BE2C (cell line): ENCODE data around the gene KCNT1.
A peak's percentile ranks its signal among the peaks of the same experiment; 100 is the strongest.

Experiments
- DNase-seq: peaks from one replicate; pipeline ENCODE4 v3.0.0-alpha.2; 2020
- H3K27me3 ChIP-seq: fragments of 250-450 bp; sonication (Bioruptor Pico); 2 replicates; pipeline ENCODE4 v1.5.1; 2020; ENCODE audit warnings: mild to moderate bottlenecking
- H3K36me3 ChIP-seq: fragments of 250-450 bp; sonication (Bioruptor Pico); 2 replicates; pipeline ENCODE4 v1.5.1; 2020; ENCODE audit warnings: mild to moderate bottlenecking
- H3K4me1 ChIP-seq: fragments of 250-450 bp; sonication (Bioruptor Pico); 2 replicates; pipeline ENCODE4 v1.5.1; 2020
- H3K4me3 ChIP-seq: 2 replicates; pipeline ENCODE4 v1.5.1; 2011; ENCODE audit warnings: low read depth, low read length
- H3K9me3 ChIP-seq: fragments of 250-450 bp; sonication (Bioruptor Pico); 2 replicates; pipeline ENCODE4 v1.5.1; 2020
- CTCF ChIP-seq: IDR thresholded peaks from 2 replicates; pipeline ENCODE4 v1.5.1; 2012; ENCODE audit warnings: mild to moderate bottlenecking, low read depth, low read length

KCNT1 gene

DNA sequence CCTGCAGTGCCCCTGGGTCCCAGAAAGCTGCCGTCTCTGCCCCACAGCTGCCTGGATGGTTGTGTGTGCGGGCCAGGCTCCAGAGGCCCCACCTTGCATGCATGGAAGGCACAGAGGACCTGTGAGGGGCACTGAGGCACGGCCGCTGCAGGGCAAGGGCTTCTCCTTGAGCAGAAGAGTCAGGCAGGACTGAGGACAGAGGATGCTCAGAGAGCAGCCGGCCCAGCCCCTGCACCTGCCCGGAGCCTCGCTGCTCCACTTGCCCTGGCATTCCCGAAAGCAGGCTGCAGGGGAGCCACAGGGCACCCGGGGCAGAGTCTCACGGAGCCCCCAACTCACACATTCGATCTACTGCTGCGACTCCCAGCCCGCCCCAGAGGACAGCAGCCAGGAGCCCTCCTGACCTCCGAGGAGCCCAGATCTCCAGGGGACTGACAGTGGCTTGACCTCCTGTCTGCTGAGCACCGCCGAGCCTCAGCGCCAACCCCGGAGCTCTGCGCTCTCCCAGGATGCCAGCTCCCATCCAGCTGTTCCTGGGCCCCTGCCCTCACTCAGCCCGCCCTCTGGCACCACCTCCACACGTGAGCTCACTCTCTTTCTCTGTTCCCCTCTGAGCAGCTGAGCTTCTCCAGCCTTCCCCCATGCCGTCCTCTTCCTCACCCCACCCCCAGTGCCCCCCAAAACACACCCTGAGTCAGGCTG lies 95.0 kb downstream of the KCNT1 start:
- Histone ChIP-seq H3K27me3 (no peaks in the 10 kb centered on the region), H3K4me3 (no peak overlapping the region), H3K36me3 (no peaks in the 10 kb centered on the region), H3K4me1 (peaks cover 6% of the 10 kb centered on the region), H3K9me3 (no peaks in the 10 kb centered on the region)
- no peak for DNase-seq
- no peak for TF ChIP-seq CTCF

DNA sequence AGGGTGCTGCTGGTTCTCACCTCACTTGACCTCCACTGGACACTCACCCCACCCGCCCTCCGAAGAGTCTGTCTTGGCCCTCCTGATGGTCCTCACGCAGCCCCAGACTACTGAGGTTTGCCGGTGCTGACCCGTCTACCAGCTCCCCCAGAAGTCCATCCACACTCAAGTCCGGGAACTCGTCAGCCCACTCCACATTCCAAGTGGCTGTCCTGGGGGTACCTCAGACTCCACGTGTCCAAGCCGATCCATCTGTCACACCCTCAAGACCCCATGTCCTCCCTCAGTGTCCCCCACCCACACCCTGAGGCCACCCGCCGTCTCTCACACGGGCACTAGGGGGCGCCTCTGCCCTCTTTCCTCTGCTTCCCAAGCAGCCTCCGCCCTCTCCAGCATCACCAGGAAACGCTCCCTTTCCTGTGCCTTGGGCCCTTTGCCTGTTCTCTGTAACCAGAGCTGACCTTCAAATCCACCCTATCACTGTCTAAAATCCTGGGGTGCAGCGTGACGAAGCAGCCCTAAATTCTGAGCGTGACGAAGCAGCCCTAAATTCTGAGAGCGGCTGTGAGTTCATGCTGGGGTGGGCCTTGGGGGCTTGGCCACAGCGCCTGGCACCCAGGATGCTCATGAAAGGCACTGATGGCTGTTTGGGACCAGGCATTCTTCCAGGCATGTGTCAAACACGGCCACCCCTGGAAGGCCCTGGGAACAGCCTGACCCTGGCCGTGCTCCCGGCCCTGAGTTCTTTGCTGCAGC lies 95.7 kb downstream of the KCNT1 start:
- H3K4me1 ChIP-seq = peaks cover 6% of the 10 kb centered on the region; the same call in 1 of the 2 replicates
- no peaks in the 10 kb centered on the region for H3K36me3 ChIP-seq
- no peaks in the 10 kb centered on the region for H3K9me3 ChIP-seq
- peak; percentile 83 for DNase-seq
- H3K4me3 ChIP-seq = no peak overlapping the region
- peak; percentile 85 for TF ChIP-seq CTCF
- no peaks in the 10 kb centered on the region for H3K27me3 ChIP-seq

- H3K4me1 ChIP-seq = peaks cover 6% of the 10 kb centered on the region; the same call in 1 of the 2 replicates
- TF ChIP-seq CTCF = no peak
- no peak for DNase-seq
- no peaks in the 10 kb centered on the region for H3K27me3 ChIP-seq
- H3K9me3 ChIP-seq = no peaks in the 10 kb centered on the region
- no peaks in the 10 kb centered on the region for H3K36me3 ChIP-seq
- H3K4me3 ChIP-seq = no peak overlapping the region
These were observed 96.2 kb downstream of the KCNT1 start for GRCh38 chr9:135798263-135798585.

DNA sequence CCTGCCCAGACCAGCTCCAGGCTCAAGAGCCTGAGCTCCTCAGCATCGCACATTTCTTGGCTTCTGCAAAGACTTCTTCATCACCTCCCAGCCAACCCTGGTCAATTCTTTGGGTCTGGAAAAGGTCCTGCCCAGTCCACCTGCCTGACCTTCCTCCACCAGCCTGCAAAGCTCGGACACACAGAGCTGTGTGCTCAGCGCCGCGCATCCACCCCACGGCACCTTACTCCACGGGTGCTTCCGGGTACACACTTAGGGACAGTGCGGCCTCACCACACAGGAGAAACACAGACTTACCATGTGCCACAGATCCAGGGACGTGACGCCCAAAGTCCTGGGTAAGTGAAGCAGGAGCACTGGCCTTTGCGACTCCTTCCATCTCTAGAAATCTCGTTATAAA lies 97.3 kb downstream of the KCNT1 start:
- DNase-seq = no peak
- no peaks in the 10 kb centered on the region for H3K27me3 ChIP-seq
- H3K9me3 ChIP-seq = no peaks in the 10 kb centered on the region
- no peak overlapping the region for H3K4me3 ChIP-seq
- H3K4me1 ChIP-seq = peaks cover 6% of the 10 kb centered on the region; the same call in 1 of the 2 replicates
- no peaks in the 10 kb centered on the region for H3K36me3 ChIP-seq
- no peak for TF ChIP-seq CTCF

- Histone ChIP-seq H3K9me3 (no peaks in the 10 kb centered on the region), H3K27me3 (no peaks in the 10 kb centered on the region), H3K36me3 (no peaks in the 10 kb centered on the region), H3K4me1 (peaks cover 6% of the 10 kb centered on the region; the same call in 1 of the 2 replicates), H3K4me3 (no peak overlapping the region)
- DNase-seq = no peak
- no peak for TF ChIP-seq CTCF
These were observed 99.1 kb downstream of the KCNT1 start for GRCh38 chr9:135801070-135801469.

DNA sequence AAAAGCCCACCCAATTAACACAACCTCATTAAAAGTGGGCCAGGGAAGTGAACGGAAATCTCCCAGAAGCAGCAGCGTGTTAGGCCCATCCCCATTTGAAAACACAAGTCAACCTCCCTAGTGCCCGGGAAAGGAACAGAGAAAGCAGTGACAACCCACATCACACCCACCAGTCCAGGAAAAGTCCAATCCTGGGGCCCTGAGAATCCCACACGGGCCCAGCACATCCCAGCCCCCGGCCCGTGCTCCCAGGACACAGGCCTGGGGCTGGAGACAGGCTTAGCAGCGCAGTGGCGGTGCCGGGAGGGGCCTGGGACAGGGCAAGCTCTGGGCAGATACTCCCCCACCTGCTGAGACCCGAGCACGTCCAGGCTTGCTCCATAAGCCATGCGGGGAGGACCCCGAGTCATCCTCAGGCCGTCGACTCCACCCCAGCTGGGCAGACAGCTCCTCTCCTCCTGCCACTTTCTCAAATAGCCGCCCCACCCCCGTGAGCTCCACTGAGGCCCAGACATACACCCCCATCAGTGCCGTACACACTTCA lies 101.0 kb downstream of the KCNT1 start:
- no peaks in the 10 kb centered on the region for H3K9me3 ChIP-seq
- DNase-seq = no peak
- no peak overlapping the region for H3K4me3 ChIP-seq
- TF ChIP-seq CTCF = no peak
- no peaks in the 10 kb centered on the region for H3K27me3 ChIP-seq
- peaks cover 3% of the 10 kb centered on the region; the same call in 1 of the 2 replicates for H3K4me1 ChIP-seq
- no peaks in the 10 kb centered on the region for H3K36me3 ChIP-seq
